Measurements from ENCODE around the gene PCSK2.
A peak's percentile ranks its signal among the peaks of the same experiment; 100 is the strongest.

PCSK2 gene

DNA sequence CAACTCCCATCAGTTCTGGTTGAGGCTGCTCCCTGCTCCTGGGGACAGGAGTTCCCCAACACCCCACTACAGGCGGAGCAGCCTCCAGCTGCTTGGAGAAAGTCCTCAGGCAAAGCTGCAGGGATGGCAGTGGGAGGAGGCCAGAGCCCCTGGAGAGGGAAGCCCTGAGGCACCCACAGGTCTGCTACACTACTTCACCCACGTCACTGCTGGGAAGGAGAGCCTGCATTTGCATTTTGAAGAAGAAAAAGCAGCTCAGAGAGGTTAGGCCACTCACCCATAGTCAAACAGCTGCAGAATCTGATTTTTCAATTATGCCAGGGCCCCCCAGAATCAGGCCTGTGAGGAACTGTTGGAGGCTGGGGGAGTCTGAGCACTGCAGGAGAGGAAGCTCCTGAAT is 287.1 kb downstream of the PCSK2 start:
- DNase-seq: no peak

DNA sequence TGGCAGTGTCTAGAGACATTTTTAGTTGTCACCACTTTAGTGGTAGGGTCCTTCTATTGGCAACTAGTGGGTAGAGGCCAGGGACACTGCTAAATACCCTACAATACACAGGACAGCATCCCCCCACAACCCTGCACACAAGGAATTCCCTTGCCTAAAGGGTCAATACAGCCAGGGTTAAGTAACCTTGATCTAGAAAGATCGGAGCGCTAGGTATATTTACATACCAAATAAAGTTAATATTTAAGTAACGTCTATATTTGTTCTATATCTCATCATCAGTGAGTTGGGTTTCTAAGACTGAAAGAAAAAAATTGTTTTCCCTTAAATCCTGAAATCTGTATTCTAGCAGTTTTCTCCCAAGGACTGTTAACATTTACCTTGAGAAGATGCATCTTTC is 288.2 kb downstream of the PCSK2 start:
- DNase-seq: no peak

DNA sequence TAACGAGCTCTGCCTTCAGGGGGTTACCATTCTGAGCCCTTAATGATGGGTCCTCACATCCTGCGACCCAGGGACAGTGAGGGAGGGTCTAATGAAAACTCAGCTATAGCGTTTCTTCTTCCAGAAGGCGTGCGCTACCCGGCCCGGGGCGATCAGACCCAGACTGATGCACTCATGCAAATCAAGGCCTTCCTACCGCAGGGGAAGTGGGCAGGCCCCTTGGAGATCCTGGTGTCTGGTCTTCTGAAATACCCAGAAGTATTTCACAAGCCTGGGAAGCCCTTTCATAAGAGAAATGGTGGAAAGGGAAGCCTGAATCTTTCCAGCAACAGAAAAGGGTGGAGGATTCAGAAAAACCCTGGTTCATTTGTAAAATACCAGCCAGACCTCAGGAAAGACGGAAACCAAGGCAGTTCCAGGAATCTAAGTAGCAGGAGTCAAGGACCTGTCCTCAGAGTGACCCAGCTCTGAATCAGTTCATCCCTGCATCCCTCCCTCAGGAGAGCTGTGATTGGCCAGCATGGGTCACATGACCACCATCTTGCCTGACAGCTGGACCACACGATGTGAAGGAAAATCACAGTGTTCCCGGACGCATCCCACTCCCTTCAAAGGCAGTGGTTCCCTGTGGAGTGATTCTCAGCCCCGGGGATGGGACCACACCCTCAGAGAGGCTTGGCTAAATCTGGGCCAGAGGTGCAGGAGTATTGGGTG is 291.7 kb downstream of the PCSK2 start:
- no peak for DNase-seq

DNA sequence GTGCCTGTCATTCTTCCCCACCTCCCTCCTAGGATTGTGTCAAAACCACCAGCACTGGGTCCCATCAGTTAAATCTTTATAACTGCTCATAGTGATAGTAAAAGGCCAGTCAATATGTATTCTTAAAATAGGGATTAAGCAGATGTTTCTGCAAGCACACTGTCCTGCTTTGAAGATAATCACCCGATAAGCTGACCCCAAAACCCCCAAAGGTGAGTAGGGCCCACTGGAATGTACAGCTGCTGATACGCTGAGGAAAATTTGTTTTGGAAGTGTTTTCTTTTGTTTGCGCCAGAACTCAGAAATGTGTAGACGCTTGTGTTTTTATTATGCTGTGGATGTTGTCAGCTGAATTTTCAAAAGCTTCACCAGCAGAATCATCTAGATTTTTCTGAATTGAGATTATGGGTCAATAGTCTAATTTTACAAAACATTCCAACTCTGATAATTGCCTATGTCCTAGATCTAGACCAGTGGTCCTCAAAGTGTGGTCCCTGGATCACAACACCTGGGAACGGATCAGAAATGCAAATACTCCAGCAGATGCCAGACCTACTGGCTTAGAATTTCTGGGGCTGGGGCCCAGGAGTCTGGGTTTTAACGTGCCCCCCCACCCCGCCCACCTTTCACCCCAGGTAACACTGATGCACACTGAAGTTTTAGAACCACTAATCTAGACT is 292.9 kb downstream of the PCSK2 start:
- no peak for DNase-seq

DNA sequence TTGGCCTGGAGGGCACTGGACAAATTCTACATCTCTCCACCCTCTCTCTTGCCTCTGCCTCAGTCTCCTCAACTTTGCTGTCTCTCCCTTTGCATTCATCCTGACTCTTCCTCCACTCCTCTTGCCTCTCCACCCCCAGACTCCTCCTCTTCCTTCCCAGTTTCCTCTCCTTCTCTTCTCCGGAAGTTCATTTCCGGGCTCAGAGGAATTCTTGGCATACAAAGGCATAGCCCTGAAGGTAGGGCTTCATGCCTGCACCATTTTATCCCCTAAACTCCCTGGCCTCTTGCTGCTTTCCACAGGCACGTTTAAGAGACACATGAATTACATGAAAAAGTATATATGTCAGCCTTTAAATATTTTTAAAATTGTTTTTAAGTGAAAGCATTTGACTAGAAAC is 293.7 kb downstream of the PCSK2 start:
- DNase-seq: no peak

DNA sequence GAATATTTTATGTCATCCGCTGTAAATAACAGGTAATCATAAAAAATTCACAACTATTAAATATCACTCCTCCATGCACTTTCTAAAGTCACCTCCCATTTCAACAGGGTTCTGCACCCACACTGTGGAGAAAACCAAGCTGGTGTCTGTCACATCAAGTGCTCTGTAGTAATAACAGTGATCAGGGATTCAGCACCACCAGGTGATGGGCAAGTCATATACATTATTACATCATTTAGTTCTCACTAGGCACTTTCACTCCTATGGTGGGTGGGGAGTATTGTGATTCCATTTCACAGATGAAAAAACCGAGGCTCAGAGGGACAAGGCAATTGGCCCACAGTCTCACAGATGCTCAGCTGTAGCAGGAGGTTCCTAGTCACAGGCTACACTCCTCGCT is 295.7 kb downstream of the PCSK2 start:
- no peak for DNase-seq

DNA sequence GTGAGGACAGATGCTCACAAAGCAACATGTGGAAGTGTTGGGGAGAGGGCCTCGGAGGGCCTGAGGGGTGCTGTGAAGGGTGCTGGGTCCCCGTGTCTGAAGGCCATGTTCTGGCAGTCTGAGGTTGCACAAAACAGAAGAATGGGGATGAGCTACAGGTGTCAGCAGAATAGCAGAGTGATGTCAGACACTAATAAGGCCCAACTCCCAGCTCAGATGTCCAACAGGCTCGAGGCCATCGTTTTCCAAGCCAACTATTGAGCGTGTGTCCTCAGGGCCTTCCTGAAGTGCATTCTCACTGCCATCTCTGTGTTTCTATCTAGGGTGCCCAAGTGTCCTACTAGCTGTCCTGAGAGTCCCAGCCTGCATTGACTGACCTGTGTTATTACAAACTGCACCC is 296.5 kb downstream of the PCSK2 start:
- DNase-seq: no peak

DNA sequence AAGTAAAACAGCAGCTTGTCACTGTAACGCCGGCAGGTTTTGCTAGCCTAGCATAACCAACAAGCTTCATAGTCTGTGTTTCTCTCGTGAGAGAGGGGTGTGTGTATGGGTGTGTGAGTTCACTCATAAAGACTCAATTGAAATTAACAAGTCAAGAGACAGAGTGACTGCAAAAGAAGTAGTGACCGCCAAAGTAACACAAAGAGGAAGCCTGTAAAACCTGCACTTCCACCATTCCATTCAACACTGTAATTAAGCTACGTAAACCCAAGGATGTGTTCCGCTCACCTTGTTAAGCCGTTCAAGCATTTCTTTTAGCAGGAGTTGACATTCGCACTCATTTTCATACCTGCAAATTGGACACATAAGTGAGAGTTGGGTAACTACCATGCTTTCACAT is 297.7 kb downstream of the PCSK2 start:
- DNase-seq: no peak

DNA sequence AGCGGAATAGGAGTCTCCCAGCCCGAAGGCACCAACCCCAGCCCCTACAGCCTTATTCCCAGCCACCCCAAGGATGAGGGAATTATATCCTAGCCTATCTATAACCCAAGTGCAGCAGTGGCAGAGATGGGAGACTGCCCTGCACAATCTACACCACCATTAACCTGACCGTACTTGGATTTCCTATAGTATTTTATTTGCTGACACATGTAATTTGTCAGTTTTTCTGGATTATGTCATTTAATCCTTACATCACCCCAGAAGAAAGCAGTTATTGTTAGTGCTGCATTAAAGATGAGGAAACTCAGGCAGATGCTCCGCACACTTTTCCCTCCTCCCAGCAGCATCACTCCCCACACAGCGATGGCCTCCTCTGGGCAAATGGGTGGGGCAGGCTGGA is 298.3 kb downstream of the PCSK2 start:
- DNase-seq: no peak

DNA sequence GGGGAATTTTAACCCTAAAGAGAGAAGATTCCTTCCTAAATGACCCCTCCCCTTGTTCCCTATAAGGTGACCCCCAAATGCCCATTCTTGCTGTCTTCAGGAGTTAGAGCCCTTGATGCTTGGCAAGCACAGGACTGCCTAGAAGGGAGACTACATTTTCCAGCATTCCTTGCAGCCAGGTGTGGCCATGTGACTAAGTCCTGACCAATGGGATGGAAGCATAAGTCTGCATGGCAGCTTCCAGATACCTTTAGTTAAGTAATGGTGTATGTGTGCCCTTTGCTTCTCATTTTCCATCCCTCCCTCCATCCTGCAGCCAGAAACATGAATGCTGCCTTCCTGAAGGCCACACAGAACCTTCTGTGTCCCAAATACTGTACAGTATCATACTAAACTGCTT is 298.8 kb downstream of the PCSK2 start:
- no peak for DNase-seq

DNA sequence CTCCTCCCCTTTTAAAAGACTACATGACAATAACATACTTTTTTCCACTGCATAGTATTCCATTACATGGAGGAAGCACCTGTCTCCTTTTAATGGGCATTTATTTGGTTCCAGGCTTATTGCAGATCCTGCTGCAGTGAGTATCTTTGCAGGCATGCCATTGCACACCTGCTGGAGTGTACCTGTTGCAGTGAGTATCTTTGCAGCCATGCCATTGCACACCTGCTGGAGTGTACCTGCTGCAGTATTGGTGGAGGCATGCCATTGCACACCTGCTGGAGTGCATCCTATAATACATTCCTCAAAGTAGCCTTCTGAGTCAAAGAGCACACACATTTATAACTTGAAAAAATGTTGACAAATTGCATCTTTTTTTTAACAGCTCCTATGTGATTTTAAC is 302.7 kb downstream of the PCSK2 start:
- DNase-seq: no peak

DNA sequence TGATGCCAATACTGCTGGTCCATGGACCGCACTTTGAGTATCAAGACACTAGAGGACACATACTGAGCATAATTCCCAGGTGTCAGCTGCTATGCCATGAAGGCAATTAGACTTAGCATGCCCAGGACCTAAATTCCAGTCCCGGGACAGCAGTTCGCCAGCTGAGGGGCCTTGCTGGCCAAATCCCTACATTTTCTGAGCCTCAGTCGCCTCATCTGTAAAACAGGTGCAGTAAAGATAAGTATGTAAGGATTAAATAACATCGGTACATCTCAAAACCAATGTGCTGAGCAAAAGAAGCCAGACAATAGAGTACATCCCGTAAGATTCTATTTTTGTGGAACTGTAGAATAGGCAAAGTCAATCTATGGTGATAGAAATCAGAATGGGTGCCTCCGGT is 303.3 kb downstream of the PCSK2 start:
- no peak for DNase-seq

DNA sequence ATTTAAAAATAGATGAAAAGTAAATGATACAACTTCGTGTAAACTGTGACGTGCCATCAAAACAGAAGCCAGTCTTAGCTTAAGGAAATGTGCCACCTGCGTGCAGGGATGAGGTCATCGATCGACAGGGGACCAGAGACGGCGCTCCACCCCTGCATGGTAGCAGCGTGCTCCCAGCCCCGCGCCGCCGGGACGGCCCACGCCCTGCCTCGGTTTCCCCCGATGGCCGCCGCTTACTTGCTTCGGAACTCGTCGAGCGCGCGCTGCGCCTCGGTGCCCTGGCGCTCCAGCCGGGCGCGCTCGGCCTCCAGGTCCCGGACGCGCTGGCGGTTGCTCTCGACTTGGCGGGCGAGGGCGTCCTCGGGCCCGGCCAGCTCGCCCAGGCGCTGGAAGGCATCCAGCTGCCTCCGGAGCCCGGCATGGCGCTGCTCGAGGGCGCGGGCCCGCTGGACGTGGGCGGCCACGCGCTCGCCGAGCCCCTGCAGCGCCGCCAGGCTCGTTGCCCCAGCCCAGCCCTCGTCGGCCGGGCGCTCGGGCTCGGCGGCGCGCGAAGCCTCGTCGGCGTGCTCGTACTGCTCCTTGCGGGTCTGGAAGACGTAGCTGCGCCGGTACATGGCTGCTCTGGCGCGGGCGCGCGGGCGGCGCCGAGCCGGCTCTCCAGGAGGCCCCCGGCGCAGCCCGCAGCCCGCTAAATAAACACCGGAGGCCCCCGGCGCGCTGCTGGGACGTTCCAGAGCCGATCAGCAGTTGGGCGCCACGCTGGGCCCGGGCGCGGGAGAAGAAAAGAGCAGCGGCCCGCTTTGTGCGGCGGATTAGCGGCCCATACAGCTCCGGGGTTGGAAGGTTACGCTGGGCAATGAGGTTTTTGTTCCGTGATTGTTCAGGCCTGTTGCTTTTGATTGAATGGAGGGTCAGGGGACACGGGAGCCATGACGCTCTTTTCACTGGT is 304.1 kb downstream of the PCSK2 start, which contains the start of gene BFSP1:
Gene BFSP1 (minus strand): TSS at position 664 of the 949 bp plus-strand sequence. CDS start 50 bp downstream, at position 614.
- DNase-seq: peak; percentile 32

DNA sequence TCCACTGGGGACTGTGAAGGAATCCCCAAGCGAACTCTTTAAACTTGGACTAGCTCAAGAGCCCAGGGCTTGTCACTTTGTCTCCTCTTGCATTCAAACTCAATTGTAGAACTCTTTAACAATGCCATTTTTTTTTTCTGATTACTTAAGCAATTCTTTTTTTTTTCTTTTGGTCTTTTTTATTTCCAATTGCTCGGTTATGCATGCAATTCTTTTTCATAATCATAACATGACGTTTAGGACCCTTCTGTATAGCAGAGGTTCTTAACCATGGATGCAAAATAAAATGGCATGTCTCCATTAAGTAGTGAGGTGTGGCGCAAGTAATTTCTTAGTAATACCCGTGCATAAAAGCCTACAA is 304.8 kb downstream of the PCSK2 start:
- DNase-seq: no peak

DNA sequence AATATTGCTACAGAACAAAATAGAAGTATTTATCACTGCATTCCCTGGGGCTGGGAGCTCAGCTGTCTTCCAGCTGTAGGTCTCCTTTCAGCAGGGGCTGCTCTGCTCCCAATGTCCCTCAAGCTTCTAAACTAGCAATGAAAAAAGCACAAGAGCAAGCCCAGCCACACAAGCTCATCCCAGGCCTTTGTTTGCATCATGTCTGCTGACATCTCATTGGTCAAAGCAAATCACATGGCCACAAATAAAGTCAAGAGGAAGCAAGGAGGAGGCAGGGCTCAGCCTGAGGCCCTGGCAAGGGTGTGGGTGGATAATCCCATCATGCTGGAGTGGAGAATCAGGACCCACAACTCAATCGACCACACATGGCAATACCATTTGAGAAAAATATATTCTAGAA is 306.6 kb downstream of the PCSK2 start:
- no peak for DNase-seq

DNA sequence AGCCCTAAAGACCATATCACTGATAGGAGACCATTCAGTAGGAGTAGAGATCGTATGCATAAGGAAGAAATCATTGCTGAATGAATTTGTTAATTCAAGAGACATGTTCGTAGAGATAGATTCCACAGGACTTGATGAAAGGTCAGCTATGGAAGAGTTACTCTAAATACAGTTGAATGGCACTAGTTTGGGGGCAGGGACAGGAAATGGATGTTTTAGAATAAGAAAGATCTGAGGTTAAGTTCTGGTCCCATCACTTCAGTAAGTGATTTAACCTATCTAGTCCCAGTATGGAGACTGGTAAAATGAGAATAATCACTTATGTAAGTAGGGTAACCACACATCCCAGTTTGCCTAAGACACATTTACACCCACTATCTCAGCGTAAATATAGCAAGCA is 307.2 kb downstream of the PCSK2 start:
- no peak for DNase-seq

Data from CD4-positive, alpha-beta T cell treated with Interleukin-4 for 4 hours (primary cell).